ENCODE measurements around the gene CPM. TPM values are rescaled to one million over a fixed set of nuclear protein-coding genes. Genes with fewer than 3 reads are reported as not detected.

Gene CPM
- total RNA-seq, 1 donor from 2014 or later: 0.67 TPM

DNA sequence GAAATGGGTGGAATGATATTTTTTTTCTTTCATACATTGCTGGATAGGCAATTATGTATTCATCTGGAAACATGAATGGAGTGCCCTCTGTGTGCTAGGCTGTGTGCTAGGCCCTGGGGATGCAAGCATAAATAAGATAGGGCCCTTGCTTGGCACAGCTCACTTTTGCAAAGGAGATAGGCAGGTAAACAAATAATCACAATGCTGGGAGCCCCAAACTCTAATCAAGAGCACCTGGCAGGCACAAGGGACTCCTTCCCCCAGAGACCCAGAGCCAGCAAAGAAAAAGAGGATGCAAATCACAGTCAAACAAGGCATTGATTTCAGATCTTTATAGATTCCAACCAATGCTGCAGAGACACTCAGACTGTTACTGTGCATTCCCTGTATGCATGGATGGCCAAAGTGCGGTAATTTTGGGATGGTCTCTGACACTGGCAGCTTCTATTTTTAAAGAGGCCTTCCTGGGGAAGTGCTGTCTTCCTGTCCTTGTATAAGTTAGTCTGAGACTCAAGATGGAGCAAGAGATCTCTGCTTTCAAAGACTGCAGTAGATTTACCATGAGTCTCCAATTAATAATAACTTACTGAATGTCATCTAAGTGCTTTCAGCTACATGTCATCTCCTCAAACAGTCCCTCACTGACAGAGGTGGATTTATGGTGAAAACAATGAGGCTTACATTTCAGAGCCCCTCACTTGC lies 45.1 kb upstream of the CPM start:
- peaks cover 2% of the 10 kb centered on the region for H3K36me3 Mint-ChIP-seq (ENCODE audit: low read depth)
- DNase-seq (ENCODE audit: low spot score): no peak
- H3K4me1 Mint-ChIP-seq (ENCODE audit: low read depth): no peaks in the 10 kb centered on the region
- no peak overlapping the region for H3K4me3 Mint-ChIP-seq (ENCODE audit: unreplicated experiment)
- H3K27me3 Mint-ChIP-seq (ENCODE audit: low read depth): peaks cover 4% of the 10 kb centered on the region
- TF ChIP-seq, protein P1, sequence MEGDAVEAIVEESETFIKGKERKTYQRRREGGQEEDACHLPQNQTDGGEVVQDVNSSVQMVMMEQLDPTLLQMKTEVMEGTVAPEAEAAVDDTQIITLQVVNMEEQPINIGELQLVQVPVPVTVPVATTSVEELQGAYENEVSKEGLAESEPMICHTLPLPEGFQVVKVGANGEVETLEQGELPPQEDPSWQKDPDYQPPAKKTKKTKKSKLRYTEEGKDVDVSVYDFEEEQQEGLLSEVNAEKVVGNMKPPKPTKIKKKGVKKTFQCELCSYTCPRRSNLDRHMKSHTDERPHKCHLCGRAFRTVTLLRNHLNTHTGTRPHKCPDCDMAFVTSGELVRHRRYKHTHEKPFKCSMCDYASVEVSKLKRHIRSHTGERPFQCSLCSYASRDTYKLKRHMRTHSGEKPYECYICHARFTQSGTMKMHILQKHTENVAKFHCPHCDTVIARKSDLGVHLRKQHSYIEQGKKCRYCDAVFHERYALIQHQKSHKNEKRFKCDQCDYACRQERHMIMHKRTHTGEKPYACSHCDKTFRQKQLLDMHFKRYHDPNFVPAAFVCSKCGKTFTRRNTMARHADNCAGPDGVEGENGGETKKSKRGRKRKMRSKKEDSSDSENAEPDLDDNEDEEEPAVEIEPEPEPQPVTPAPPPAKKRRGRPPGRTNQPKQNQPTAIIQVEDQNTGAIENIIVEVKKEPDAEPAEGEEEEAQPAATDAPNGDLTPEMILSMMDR (IDR thresholded peaks at IDR 0.05): no peak
- no peak overlapping the region for H3K27ac Mint-ChIP-seq (ENCODE audit: unreplicated experiment)
- peaks cover 5% of the 10 kb centered on the region for H3K9me3 Mint-ChIP-seq (ENCODE audit: low read depth)

DNA sequence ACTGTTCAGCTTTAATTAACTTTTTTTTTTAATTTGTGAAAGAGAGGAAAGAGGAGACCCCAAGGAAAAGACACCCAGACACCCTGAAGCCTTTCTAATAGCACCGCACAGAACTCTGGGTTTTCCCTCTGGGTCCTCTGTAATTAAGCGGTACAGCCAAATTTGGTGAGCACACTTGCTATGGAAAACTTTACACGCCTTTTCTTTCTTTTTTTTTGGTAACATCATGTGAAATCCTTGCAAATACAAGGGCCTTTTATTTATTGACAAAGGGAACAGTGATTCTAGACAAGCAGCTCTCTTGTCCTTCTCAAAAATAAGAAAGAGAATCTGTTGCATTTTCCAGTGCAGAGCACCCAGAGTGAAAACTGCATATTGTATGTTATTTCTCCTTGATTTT lies 44.4 kb upstream of the CPM start:
- no peaks in the 10 kb centered on the region for H3K36me3 Mint-ChIP-seq (ENCODE audit: low read depth)
- no peak overlapping the region for H3K4me3 Mint-ChIP-seq (ENCODE audit: unreplicated experiment)
- no peak for DNase-seq (ENCODE audit: low spot score)
- no peaks in the 10 kb centered on the region for H3K9me3 Mint-ChIP-seq (ENCODE audit: low read depth)
- H3K4me1 Mint-ChIP-seq (ENCODE audit: low read depth): no peaks in the 10 kb centered on the region
- no peak overlapping the region for H3K27ac Mint-ChIP-seq (ENCODE audit: unreplicated experiment)
- TF ChIP-seq, protein P1 (IDR thresholded peaks at IDR 0.05): no peak
- peaks cover 4% of the 10 kb centered on the region for H3K27me3 Mint-ChIP-seq (ENCODE audit: low read depth)

- Mint-ChIP-seq H3K27ac (ENCODE audit: unreplicated experiment) (no peak overlapping the region), H3K4me1 (ENCODE audit: low read depth) (peaks cover 4% of the 10 kb centered on the region), H3K9me3 (ENCODE audit: low read depth) (no peaks in the 10 kb centered on the region), H3K36me3 (ENCODE audit: low read depth) (no peaks in the 10 kb centered on the region), H3K27me3 (ENCODE audit: low read depth) (peaks cover 3% of the 10 kb centered on the region), H3K4me3 (ENCODE audit: unreplicated experiment) (no peak overlapping the region)
- TF ChIP-seq, protein P1 (IDR thresholded peaks at IDR 0.05): no peak
- no peak for DNase-seq (ENCODE audit: low spot score)
These were observed 43.4 kb upstream of the CPM start for GRCh38 chr12:68976395-68976841.

DNA sequence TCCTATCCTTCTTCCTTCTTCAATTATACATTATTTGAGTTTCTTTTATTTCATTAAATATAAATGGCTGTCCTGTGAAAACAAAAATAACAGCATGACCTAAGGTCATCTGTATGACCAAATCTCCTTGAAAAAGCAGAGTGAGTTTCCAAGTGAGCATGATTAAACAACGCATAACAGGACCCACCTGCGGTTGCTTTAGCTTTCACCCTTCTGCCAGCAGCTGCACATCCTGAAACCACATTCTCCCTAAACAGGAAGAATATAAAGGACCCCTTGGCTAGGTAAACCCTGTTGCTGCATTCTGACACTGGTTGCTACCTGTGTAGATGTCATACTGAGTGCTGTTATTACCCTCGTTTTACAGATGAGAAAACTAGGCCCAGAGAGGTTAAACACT lies 42.8 kb upstream of the CPM start:
- no peaks in the 10 kb centered on the region for H3K9me3 Mint-ChIP-seq (ENCODE audit: low read depth)
- no peak for DNase-seq (ENCODE audit: low spot score)
- no peak overlapping the region for H3K4me3 Mint-ChIP-seq (ENCODE audit: unreplicated experiment)
- TF ChIP-seq, protein P1 (IDR thresholded peaks at IDR 0.05): no peak
- H3K4me1 Mint-ChIP-seq (ENCODE audit: low read depth): peaks cover 7% of the 10 kb centered on the region
- no peaks in the 10 kb centered on the region for H3K27me3 Mint-ChIP-seq (ENCODE audit: low read depth)
- no peak overlapping the region for H3K27ac Mint-ChIP-seq (ENCODE audit: unreplicated experiment)
- no peaks in the 10 kb centered on the region for H3K36me3 Mint-ChIP-seq (ENCODE audit: low read depth)

GRCh38 chr12:68972595-68972994 lies 39.6 kb upstream of the CPM start:
- no peak overlapping the region for H3K4me3 Mint-ChIP-seq (ENCODE audit: unreplicated experiment)
- H3K27ac Mint-ChIP-seq (ENCODE audit: unreplicated experiment): no peak overlapping the region
- DNase-seq (ENCODE audit: low spot score): no peak
- peaks cover 7% of the 10 kb centered on the region for H3K4me1 Mint-ChIP-seq (ENCODE audit: low read depth)
- no peaks in the 10 kb centered on the region for H3K27me3 Mint-ChIP-seq (ENCODE audit: low read depth)
- no peaks in the 10 kb centered on the region for H3K9me3 Mint-ChIP-seq (ENCODE audit: low read depth)
- H3K36me3 Mint-ChIP-seq (ENCODE audit: low read depth): no peaks in the 10 kb centered on the region
- TF ChIP-seq, protein P1 (IDR thresholded peaks at IDR 0.05): no peak
